ENCODE results near the gene SLC9C1.

DNA sequence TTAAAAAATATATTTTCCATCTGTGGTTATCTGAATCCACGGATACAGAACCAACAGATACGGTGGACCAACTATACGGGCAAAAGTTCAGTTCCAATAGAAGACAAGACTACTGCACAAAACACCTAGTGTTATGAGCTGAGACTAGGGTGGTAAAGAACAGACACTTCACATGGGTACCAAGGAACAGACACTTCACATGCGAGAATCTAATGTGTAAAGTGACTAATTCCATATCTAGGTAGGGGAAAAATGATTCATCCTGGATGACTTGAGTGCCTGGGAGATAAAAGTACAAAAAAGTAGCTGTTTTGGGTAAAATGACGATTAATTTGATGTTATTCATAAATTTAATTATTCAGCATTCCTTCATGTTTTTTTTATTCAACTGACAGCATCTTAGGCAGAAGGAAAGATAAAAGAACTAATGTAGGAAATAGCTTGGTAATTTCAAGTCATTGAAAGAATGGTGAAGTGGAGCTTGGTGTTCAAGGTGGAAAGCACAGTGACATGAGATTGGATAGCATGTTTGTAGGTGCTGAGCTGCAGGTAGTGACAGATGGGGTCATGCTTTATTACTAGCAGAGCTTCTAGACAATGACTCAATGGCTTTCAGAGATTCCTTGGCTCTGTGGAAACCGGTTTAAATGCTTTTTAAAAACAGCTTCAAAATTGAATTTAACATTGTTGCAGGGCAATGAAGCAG lies 44.2 kb upstream of the SLC9C1 start:
- TF ChIP-seq, protein P1, sequence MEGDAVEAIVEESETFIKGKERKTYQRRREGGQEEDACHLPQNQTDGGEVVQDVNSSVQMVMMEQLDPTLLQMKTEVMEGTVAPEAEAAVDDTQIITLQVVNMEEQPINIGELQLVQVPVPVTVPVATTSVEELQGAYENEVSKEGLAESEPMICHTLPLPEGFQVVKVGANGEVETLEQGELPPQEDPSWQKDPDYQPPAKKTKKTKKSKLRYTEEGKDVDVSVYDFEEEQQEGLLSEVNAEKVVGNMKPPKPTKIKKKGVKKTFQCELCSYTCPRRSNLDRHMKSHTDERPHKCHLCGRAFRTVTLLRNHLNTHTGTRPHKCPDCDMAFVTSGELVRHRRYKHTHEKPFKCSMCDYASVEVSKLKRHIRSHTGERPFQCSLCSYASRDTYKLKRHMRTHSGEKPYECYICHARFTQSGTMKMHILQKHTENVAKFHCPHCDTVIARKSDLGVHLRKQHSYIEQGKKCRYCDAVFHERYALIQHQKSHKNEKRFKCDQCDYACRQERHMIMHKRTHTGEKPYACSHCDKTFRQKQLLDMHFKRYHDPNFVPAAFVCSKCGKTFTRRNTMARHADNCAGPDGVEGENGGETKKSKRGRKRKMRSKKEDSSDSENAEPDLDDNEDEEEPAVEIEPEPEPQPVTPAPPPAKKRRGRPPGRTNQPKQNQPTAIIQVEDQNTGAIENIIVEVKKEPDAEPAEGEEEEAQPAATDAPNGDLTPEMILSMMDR (IDR thresholded peaks at IDR 0.05) = no peak
- TF ChIP-seq POLR2A (IDR thresholded peaks at IDR 0.05) (no peak), POLR2AphosphoS5 (IDR thresholded peaks at IDR 0.05) (no peak)
